Duodenal mucosa (tissue), 2 donors: ENCODE measurements around the gene POC1A.

Experiments
- H3K27ac ChIP-seq: one replicate; pipeline ENCODE4 v1.7.0; 2013; ENCODE audit warnings: low read depth, low read length
- H3K27me3 ChIP-seq, 2 donors: one replicate each; pipeline ENCODE4 v1.7.0; 2013; ENCODE audit warnings: low read length in 2 of 2, control low read depth in 1 of 2; ENCODE audit not compliant: insufficient read depth in 2 of 2, control insufficient read depth in 1 of 2
- H3K36me3 ChIP-seq, 2 donors: one replicate each; pipeline ENCODE4 v1.7.0; 2013; ENCODE audit warnings: low read length in 2 of 2, control low read depth in 1 of 2; ENCODE audit not compliant: insufficient read depth in 2 of 2, control insufficient read depth in 1 of 2
- H3K4me1 ChIP-seq, 2 donors: one replicate each; pipeline ENCODE4 v1.7.0; 2013; ENCODE audit warnings: low read length in 2 of 2, control low read depth in 1 of 2; ENCODE audit not compliant: insufficient read depth in 2 of 2, control insufficient read depth in 1 of 2
- H3K4me3 ChIP-seq, 2 donors: one replicate each; pipeline ENCODE4 v1.7.0; 2013; ENCODE audit warnings: low read length in 2 of 2, low read depth in 1 of 2
- H3K9ac ChIP-seq, 2 donors: one replicate each; pipeline ENCODE4 v1.7.0; 2013; ENCODE audit warnings: low read length in 2 of 2, low read depth in 1 of 2
- H3K9me3 ChIP-seq, 2 donors: one replicate each; pipeline ENCODE4 v1.7.0; 2013; ENCODE audit warnings: low read length in 2 of 2, control low read depth in 1 of 2; ENCODE audit not compliant: control insufficient read depth in 1 of 2

Gene POC1A

DNA sequence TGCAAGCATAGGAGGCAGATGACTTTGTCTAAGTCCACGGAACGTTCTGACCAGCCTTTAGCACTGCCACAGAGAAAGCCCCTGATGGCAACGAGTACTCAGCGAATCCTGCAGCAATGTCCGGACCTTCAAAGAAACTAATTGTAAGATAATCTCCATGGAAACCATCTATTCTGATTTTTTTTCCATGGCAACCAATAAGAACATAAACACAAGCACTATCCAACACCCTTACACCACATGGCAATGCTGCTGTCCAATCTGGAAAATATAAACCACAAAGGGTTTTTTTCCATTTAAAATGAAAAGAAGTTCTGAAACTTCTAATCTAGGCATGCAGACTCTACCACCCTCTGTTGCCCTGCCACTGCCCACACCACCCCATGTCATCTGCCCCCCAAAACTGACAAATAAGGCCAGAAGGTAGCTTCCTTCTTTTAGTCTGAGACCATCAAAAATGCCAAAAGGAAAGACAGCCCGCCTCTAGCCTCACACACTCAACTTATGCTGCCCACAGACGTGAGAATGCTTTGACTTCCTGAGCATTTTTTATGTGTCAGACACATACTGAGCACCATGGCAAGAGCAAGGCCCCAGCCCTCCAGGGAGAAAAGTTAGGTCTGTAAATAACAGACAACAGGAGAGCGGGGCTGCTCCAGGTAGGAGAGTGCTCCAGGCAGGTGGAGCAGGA, 44.5 kb downstream of the POC1A start:
- Histone ChIP-seq H3K9me3 (no peaks in the 10 kb centered on the region), H3K9ac (no peak overlapping the region), H3K27ac (no peak overlapping the region), H3K4me3 (no peak overlapping the region), H3K4me1 (peaks cover 3 to 4% of the 10 kb centered on the region in 2 donors), H3K36me3 (no peaks in the 10 kb centered on the region), H3K27me3 (no peaks in the 10 kb centered on the region)

DNA sequence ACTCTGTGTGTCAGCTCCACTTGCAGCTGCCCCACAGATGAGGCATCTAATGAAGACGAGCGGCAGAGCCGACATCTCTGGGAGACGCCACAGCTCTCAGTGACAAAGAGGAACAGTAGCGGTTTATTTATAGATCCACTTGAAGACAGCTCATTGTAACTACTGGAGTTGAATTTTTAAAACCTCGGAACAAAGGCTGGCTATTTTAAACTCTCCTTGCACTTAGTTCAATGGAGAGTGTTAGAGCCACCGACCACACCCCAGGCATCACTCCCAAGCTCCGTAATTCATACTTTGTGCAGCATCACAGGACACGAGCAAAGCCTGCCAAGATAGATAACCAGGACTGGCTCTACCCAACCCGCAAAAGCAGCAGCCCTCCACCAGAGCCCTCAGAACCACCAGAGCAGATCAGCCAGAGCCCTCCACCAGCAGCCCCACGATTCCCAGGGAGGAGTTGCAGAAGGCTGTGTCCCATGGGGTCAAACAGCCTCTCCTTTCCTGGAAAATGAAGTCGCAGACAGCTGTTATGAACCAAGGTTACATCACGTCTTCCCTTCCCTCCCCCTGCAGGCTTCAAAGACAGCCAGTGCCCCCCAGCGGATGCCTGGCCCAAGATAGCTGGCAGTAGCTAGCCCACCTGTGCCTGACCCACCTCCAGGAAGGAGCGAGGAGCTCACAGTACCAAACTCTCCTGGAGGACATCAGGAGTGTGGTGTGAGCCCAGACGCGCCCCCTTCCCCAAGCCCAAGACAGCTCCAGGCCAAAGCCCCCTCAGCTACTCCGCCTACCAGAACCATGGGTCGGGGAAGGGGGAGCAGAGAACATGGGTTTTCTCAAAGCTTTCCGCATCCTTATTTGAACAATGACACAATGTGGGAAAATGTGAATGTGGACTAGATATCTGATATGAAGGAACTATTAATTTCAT, 45.7 kb downstream of the POC1A start:
- Histone ChIP-seq H3K27ac (no peak overlapping the region), H3K4me3 (no peak overlapping the region), H3K9ac (no peak overlapping the region), H3K36me3 (no peaks in the 10 kb centered on the region), H3K9me3 (no peaks in the 10 kb centered on the region), H3K27me3 (no peaks in the 10 kb centered on the region), H3K4me1 (peaks cover 3 to 8% of the 10 kb centered on the region in 2 donors)

DNA sequence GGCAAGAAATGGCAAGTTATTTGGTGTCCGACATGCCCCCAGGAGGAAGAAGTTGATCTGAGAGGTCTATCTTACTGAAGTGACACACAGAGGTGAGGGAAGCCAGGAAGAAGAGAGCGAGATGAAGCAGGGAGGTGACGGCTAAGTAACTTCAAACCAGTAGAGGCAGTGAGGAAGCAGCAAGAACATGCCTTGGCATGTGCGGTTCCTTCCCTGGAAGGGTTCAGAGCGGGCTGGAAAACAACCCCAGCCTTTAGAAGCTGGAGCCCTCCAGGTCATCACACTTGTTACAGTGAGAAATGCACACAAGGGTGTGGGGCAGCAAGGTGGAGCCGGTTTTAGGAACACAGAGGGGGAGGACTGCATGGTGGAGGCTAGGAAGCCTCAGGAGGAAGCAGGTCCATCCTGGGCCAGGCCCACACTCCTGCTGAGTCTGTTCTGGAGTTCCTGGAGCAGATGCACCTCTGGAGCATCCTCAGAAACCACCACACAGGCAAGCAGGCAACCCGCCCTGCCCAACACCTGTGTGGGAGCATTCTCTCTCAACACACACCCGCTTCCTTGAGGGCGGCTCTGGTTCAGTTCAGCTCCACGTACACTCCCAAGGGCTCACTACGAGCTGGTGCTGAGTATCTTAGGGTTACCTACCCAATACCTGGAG, 47.1 kb downstream of the POC1A start:
- Histone ChIP-seq H3K4me1 (peaks cover 3 to 8% of the 10 kb centered on the region in 2 donors), H3K9me3 (no peaks in the 10 kb centered on the region), H3K27ac (no peak overlapping the region), H3K36me3 (no peaks in the 10 kb centered on the region), H3K9ac (no peak overlapping the region), H3K4me3 (no peak overlapping the region), H3K27me3 (no peaks in the 10 kb centered on the region)

DNA sequence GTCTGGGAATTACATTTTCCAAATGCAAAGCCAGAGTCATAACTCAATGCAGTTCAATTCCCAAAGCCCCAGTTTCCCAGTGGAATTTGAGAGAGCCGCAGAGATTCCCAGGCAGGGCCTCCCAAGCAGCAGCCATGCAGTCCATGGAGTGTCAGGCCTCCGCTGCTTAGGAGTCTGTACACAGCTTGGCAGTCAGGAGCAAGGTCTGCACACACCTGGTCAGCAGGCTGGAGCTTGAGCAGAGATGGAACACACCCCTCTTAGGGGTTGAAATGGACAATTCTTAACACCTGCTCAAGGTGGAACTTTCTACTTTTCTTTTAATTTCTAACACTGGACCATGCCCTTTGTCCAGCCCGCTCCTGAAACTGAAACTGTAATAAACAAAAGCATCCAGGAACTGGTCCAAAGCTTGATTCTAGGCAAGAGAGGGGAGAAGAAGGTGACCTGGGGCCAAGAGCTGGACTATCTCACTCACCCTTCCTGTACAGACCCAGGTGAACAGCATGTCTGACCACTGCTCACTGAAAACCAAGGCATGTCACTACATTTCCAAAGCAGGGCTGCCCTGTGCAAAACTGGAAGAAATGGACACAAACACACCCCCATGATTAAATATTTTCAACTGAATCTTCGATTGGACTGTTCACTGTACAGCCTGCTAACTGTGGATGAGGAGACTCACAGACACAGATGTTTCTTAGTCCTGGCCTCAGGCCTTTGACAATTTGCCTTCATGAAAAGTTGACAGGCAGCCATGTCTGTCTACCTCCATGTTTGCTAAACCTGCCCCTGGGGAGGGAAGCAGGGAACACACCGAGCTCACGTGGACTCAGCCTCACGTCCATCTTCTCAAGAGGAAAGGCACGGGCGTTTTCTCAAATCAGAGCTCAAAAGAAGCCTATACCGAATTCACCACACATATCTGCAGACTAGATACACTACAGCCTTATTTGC, 49.3 kb downstream of the POC1A start:
- Histone ChIP-seq H3K9me3 (no peaks in the 10 kb centered on the region), H3K4me1 (peaks cover 3 to 8% of the 10 kb centered on the region in 2 donors), H3K36me3 (no peaks in the 10 kb centered on the region), H3K9ac (no peak overlapping the region), H3K27ac (no peak overlapping the region), H3K27me3 (no peaks in the 10 kb centered on the region), H3K4me3 (no peak overlapping the region)

DNA sequence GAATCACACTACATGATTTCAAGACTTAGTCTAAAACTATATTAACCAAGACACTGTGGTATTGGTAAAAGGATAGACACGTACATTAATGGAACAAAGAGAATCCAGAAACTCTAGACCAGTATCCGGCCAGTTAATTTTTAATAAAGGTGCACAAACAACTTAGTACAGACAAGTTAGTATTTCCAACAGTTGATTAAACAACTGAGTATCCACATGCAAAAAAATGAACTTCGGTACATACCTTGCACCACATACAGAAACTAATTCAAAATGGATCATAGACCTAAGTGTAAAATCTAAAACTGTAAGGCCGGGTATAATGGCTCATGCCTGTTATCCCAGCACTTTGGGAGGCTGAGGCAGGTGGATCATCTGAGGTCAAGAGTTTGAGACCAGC, 51.3 kb downstream of the POC1A start:
- H3K4me3 ChIP-seq = no peak overlapping the region
- H3K27me3 ChIP-seq = no peaks in the 10 kb centered on the region
- no peak overlapping the region for H3K9ac ChIP-seq
- H3K36me3 ChIP-seq = no peaks in the 10 kb centered on the region
- no peak overlapping the region for H3K27ac ChIP-seq
- H3K4me1 ChIP-seq = peaks cover 3 to 8% of the 10 kb centered on the region in 2 donors
- no peaks in the 10 kb centered on the region for H3K9me3 ChIP-seq

DNA sequence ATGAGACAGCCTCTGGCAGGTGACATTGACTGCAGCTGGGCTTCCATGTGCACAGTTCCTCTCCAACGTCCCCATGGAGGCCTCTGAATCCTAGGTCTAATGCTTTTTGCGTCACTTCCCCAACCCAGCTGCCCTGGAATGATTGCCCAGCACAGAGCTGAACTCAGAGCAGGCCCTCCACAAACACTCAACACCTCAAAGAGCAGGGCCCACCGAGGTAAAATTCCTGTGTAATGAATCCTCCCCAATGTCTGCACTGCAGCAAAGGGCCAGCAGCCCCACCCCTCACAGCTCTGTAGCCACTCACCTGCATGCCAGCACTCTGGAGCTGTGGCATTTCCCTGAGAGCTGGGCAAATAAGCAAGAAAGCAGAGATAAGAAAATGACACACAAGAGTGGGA, 55.2 kb downstream of the POC1A start:
- no peaks in the 10 kb centered on the region for H3K27me3 ChIP-seq
- no peak overlapping the region for H3K4me3 ChIP-seq
- peaks cover 0 to 6% of the 10 kb centered on the region in 2 donors for H3K36me3 ChIP-seq
- no peak overlapping the region for H3K9ac ChIP-seq
- no peak overlapping the region for H3K27ac ChIP-seq
- H3K9me3 ChIP-seq = no peaks in the 10 kb centered on the region
- no peaks in the 10 kb centered on the region for H3K4me1 ChIP-seq

DNA sequence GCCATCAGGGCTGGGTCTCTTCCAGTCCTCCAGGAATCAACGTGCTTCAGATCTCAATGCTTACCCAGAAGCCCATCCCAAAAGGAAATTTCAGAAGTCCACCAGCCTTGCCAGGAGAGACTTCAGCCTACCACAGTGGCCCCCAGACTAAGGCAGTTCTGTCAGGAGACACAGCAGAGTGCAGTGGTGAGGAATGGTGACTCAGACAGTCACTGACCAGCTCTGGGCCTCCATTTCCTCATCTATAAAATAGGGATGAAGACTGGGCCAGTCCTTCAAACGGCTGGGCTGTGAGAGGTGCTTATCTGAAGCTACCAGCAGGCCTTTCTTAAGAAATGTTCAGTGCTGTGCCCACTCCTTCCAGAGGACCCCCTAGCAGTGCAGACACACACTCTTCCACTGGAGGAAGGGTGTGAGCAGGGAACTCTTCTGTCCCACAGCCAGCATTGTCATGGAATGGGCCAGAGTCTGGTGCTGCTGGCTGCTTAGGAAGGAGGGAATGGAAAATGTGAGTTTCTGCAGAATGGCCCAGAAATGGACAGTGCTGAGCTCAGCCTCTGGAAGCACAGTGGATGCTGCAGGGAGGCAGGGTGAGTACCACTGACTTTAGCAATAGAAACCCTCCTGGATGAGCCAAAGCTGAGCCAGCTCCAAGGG, 56.2 kb downstream of the POC1A start:
- no peak overlapping the region for H3K9ac ChIP-seq
- no peaks in the 10 kb centered on the region for H3K27me3 ChIP-seq
- peaks cover 0 to 6% of the 10 kb centered on the region in 2 donors for H3K36me3 ChIP-seq
- no peaks in the 10 kb centered on the region for H3K4me1 ChIP-seq
- H3K4me3 ChIP-seq = no peak overlapping the region
- H3K27ac ChIP-seq = no peak overlapping the region
- H3K9me3 ChIP-seq = no peaks in the 10 kb centered on the region

DNA sequence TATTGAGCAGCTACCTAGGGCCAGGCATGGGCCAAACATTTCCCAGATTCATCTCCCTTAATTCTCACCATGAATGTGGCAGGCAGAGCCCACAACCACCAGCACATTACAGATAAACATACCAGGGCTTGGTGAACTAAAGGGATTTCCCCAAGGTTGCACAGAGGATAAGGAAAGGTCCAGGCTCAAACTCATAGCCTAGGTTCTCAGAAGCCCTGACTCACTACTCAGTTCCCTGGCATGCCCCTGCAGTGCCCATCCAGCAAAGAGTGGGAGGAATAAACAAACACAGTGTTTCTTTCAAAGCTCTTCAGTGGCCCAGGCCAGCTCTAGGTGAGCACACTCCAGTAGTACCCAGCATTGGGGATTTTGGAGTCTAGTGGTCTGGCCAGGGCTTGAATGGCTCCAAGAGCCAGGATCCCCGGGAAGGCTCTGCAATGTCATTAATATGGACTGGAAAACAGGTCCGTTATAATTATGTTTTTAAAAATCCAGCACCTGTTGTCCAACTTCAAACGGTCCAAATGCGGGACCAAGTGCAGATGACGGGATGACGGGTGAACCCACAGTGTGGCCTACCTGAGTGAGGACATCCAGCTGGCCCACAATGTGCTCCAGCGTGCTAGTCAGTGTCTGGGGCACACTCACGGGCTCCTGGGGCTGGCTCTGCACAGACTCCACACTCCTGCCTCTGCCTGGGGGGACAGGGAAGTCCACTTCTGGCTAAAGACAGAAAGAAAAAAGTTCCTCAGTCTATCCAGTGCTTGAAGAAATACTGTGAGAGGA, 58.0 kb downstream of the POC1A start:
- H3K9me3 ChIP-seq = no peaks in the 10 kb centered on the region
- H3K27me3 ChIP-seq = no peaks in the 10 kb centered on the region
- no peak overlapping the region for H3K4me3 ChIP-seq
- peaks cover 0 to 6% of the 10 kb centered on the region in 2 donors for H3K36me3 ChIP-seq
- H3K27ac ChIP-seq = no peak overlapping the region
- no peaks in the 10 kb centered on the region for H3K4me1 ChIP-seq
- H3K9ac ChIP-seq = no peak overlapping the region
